Measurements from ENCODE around the gene C4orf50. TPM values are rescaled to one million over a fixed set of nuclear protein-coding genes. Genes with fewer than 3 reads are reported as not detected.

The C4orf50 gene
- total and polyA plus RNA-seq, 7 donors = under 0.01 to 0.83 (median 0.43) TPM; not detected in 1

DNA sequence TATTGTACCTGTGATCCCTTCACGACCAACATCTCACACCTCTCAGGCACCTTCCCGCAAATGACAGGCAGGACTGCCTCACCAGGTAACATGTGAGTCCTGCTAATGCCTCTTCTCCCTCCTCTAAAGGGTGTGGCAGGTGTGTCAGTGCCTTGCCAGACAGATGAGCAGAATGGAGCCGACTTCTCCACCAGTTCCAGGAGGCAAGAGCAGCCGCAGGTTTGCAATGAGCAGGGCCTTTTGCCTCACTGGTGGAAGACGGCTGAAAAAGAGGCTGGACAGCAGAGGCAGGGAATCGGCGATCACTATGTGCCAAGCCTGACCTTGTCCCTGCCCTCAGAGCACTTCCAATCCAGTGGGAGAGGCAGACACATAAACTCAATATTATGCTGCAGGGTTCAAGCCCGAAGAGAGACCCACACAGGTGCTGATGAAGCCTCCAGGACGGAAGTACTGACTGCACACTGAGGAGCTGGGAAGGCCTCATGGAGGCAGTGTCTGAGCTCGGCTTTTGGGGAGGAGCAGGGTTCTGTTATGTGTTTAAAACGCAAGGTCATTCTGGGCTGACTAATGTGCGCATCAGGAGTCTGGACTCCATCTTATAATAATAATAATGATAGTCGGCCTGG lies 57.9 kb downstream of the C4orf50 start:
- H3K9me3 ChIP-seq = no peaks in the 10 kb centered on the region
- no peaks in the 10 kb centered on the region for H3K4me1 ChIP-seq
- H3K36me3 ChIP-seq = no peaks in the 10 kb centered on the region
- DNase-seq = no peak
- WGBS, 2 donors = 81 to 85% methylated on average over 13 of the region's 13 CpGs
- intact Hi-C loops (cut with DNase I) = no loop called here
- H3K27ac ChIP-seq = no peak overlapping the region
- peaks cover 0 to 18% (median 8%) of the 10 kb centered on the region in 3 donors for H3K27me3 ChIP-seq
- no peak overlapping the region for H3K4me3 ChIP-seq
- no peak for TF ChIP-seq EP300 (IDR thresholded peaks at IDR 0.05)
- TF ChIP-seq, protein P1, sequence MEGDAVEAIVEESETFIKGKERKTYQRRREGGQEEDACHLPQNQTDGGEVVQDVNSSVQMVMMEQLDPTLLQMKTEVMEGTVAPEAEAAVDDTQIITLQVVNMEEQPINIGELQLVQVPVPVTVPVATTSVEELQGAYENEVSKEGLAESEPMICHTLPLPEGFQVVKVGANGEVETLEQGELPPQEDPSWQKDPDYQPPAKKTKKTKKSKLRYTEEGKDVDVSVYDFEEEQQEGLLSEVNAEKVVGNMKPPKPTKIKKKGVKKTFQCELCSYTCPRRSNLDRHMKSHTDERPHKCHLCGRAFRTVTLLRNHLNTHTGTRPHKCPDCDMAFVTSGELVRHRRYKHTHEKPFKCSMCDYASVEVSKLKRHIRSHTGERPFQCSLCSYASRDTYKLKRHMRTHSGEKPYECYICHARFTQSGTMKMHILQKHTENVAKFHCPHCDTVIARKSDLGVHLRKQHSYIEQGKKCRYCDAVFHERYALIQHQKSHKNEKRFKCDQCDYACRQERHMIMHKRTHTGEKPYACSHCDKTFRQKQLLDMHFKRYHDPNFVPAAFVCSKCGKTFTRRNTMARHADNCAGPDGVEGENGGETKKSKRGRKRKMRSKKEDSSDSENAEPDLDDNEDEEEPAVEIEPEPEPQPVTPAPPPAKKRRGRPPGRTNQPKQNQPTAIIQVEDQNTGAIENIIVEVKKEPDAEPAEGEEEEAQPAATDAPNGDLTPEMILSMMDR (IDR thresholded peaks at IDR 0.05) = no peak
- TF ChIP-seq POLR2A (IDR thresholded peaks at IDR 0.05) = no peak
- no peak for TF ChIP-seq POLR2AphosphoS5 (IDR thresholded peaks at IDR 0.05)

DNA sequence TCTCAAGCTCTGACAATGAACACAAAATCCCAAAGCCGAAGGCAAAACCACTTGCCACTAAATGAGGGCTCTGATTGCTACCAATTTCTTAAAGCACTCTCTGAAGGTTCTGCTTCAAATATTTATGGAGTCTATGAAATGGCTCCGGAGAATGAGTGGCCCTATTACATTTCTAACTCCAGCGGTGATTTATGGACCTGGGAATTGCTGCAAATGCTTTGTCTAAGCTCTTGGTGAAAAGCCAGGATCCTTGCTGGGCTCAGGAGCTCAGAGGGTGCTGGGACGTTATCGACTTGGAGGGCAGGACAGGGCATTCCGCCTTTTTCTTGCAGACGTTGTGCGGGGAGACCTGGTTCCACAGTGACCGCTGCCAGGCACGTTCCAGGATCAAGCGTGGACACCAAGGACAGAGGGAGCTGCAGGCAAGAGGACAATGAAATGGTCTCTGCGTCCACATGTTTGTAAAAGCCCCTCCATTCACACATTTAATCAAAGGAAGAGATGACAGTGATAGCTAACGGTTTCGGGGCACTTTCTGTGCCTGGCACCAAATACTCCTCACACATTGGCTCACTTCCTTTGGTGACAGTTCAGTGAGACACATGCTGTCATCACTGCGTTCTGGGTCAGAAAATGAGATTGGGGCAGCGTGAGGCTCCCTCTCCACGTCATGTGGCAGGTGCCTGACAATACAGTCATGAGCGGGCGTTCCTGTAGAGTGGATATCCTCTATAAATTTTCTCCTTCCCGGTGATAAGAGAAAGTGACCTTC lies 58.8 kb downstream of the C4orf50 start:
- intact Hi-C loops (cut with DNase I) = no loop called here
- TF ChIP-seq POLR2AphosphoS5 (IDR thresholded peaks at IDR 0.05) = no peak
- TF ChIP-seq EP300 (IDR thresholded peaks at IDR 0.05) = no peak
- no peak for TF ChIP-seq POLR2A (IDR thresholded peaks at IDR 0.05)
- TF ChIP-seq, protein P1 (IDR thresholded peaks at IDR 0.05) = no peak
- H3K27ac ChIP-seq = no peak overlapping the region
- no peak overlapping the region for H3K4me3 ChIP-seq
- H3K4me1 ChIP-seq = no peaks in the 10 kb centered on the region
- no peaks in the 10 kb centered on the region for H3K36me3 ChIP-seq
- WGBS, 2 donors = 72 to 75% methylated on average over 20 of the region's 20 CpGs
- H3K27me3 ChIP-seq = peaks cover 0 to 18% (median 8%) of the 10 kb centered on the region in 3 donors
- DNase-seq = no peak
- no peaks in the 10 kb centered on the region for H3K9me3 ChIP-seq

DNA sequence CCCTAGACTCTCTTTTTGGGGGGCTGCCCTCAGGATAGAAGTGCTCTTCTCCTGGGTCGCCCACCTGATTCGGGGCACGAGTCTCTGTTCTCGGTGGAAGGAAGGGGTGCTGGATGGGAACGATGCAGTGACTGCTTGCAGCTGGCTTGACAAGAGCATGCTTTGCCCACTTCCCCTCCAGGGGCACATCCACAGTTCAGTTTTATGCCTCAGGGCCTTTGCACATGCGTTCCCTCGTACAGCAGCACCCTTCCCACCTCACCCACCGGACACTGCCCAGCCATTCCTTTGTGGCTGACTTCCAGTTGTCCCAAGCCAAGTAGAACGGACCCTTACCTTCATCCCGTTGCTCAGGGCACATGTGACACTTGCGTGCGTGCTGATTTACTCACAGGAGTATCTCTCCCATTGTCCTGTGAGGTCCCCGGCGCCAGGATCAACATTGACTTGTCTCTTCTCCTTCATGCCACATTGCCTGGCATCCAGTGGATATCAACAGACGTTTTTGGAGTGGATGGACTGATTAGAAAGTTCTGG lies 60.0 kb downstream of the C4orf50 start:
- H3K9me3 ChIP-seq = no peaks in the 10 kb centered on the region
- H3K4me3 ChIP-seq = no peak overlapping the region
- peaks cover 0 to 28% (median 14%) of the 10 kb centered on the region in 3 donors for H3K27me3 ChIP-seq
- intact Hi-C loops (cut with DNase I) = no loop called here
- no peaks in the 10 kb centered on the region for H3K36me3 ChIP-seq
- DNase-seq = no peak
- TF ChIP-seq, protein P1 (IDR thresholded peaks at IDR 0.05) = no peak
- TF ChIP-seq POLR2AphosphoS5 (IDR thresholded peaks at IDR 0.05) (no peak), EP300 (IDR thresholded peaks at IDR 0.05) (no peak), POLR2A (IDR thresholded peaks at IDR 0.05) (no peak)
- no peaks in the 10 kb centered on the region for H3K4me1 ChIP-seq
- 85 to 86% methylated on average over 15 of the region's 15 CpGs for WGBS, 2 donors
- no peak overlapping the region for H3K27ac ChIP-seq

DNA sequence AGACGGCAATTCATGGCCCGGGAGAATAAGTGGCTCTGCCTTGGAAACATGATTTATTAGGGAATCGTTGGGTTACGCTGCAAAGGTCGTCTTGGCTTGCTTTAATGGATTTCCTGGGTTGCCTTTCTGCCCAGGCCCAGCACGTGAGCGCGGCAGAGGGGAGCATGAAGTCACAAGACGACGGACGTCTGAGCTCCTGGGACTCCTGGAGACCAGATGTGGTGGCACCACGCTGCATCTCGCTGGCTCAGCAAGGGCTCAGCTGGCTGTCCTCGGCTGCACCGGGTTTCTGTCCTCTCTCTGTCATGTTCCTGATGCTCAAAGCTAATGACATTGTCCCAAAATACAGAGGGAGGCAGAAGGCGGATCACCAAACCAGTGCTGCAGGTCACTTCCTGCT lies 61.2 kb downstream of the C4orf50 start:
- no peaks in the 10 kb centered on the region for H3K4me1 ChIP-seq
- no peak overlapping the region for H3K4me3 ChIP-seq
- DNase-seq = no peak
- TF ChIP-seq, protein P1 (IDR thresholded peaks at IDR 0.05) = no peak
- TF ChIP-seq EP300 (IDR thresholded peaks at IDR 0.05) (no peak), POLR2AphosphoS5 (IDR thresholded peaks at IDR 0.05) (no peak), POLR2A (IDR thresholded peaks at IDR 0.05) (no peak)
- no peaks in the 10 kb centered on the region for H3K36me3 ChIP-seq
- 72 to 78% methylated on average over 16 of the region's 16 CpGs for WGBS, 2 donors
- peaks cover 0 to 29% (median 14%) of the 10 kb centered on the region in 3 donors for H3K27me3 ChIP-seq
- no peaks in the 10 kb centered on the region for H3K9me3 ChIP-seq
- intact Hi-C loops (cut with DNase I) = no loop called here
- no peak overlapping the region for H3K27ac ChIP-seq

Data from sigmoid colon (tissue), 7 donors.